ENCODE data around the gene LRRK2.
"Not testable (repeated sequence)": the region's sequence is repeated elsewhere in the genome, so short reads cannot be mapped to it uniquely, and the experiment has no call there.

The LRRK2 gene

GRCh38 chr12:40229690-40230651 lies 5.2 kb downstream of the LRRK2 start:
- Histone ChIP-seq H3K27ac (ENCODE audit: low read length) (no peak overlapping the region), H3K36me3 (ENCODE audit: control insufficient read depth in 2 of 2, insufficient read depth in 2 of 2, low read length in 2 of 2) (peaks cover 3% of the 10 kb centered on the region in 2 donors), H3K4me3 (ENCODE audit: low read length in 2 of 2) (no peak overlapping the region), H3K27me3 (ENCODE audit: control insufficient read depth in 1 of 2, insufficient read depth in 2 of 2, low read length in 2 of 2) (no peaks in the 10 kb centered on the region), H3K4me1 (ENCODE audit: control insufficient read depth, insufficient read depth, low read length) (no peaks in the 10 kb centered on the region), H3K9me3 (ENCODE audit: control insufficient read depth in 2 of 2, low read length in 2 of 2) (no peaks in the 10 kb centered on the region), H3K9ac (ENCODE audit: low read length in 2 of 2) (no peak overlapping the region)

- H3K4me3 ChIP-seq (ENCODE audit: low read length in 2 of 2) = no peak overlapping the region
- H3K9me3 ChIP-seq (ENCODE audit: control insufficient read depth in 2 of 2, low read length in 2 of 2) = no peaks in the 10 kb centered on the region
- H3K27me3 ChIP-seq (ENCODE audit: control insufficient read depth in 1 of 2, insufficient read depth in 2 of 2, low read length in 2 of 2) = no peaks in the 10 kb centered on the region
- no peak overlapping the region for H3K9ac ChIP-seq (ENCODE audit: low read length in 2 of 2)
- peaks cover 3 to 9% of the 10 kb centered on the region in 2 donors for H3K36me3 ChIP-seq (ENCODE audit: control insufficient read depth in 2 of 2, insufficient read depth in 2 of 2, low read length in 2 of 2)
- no peak overlapping the region for H3K27ac ChIP-seq (ENCODE audit: low read length)
- no peaks in the 10 kb centered on the region for H3K4me1 ChIP-seq (ENCODE audit: control insufficient read depth, insufficient read depth, low read length)
Measured at GRCh38 chr12:40232602-40233001, 7.8 kb downstream of the LRRK2 start.

GRCh38 chr12:40233741-40234367 lies 9.1 kb downstream of the LRRK2 start:
- no peak overlapping the region for H3K27ac ChIP-seq (ENCODE audit: low read length)
- no peak overlapping the region for H3K4me3 ChIP-seq (ENCODE audit: low read length in 2 of 2)
- H3K9ac ChIP-seq (ENCODE audit: low read length in 2 of 2) = no peak overlapping the region
- H3K27me3 ChIP-seq (ENCODE audit: control insufficient read depth in 1 of 2, insufficient read depth in 2 of 2, low read length in 2 of 2) = no peaks in the 10 kb centered on the region
- H3K36me3 ChIP-seq (ENCODE audit: control insufficient read depth in 2 of 2, insufficient read depth in 2 of 2, low read length in 2 of 2) = peaks cover 3 to 9% of the 10 kb centered on the region in 2 donors
- no peaks in the 10 kb centered on the region for H3K9me3 ChIP-seq (ENCODE audit: control insufficient read depth in 2 of 2, low read length in 2 of 2)
- no peaks in the 10 kb centered on the region for H3K4me1 ChIP-seq (ENCODE audit: control insufficient read depth, insufficient read depth, low read length)

GRCh38 chr12:40236357-40236850 lies 11.6 kb downstream of the LRRK2 start:
- Histone ChIP-seq H3K27ac (ENCODE audit: low read length) (no peak overlapping the region), H3K9ac (ENCODE audit: low read length in 2 of 2) (no peak overlapping the region), H3K4me3 (ENCODE audit: low read length in 2 of 2) (no peak overlapping the region), H3K27me3 (ENCODE audit: control insufficient read depth in 1 of 2, insufficient read depth in 2 of 2, low read length in 2 of 2) (no peaks in the 10 kb centered on the region), H3K36me3 (ENCODE audit: control insufficient read depth in 2 of 2, insufficient read depth in 2 of 2, low read length in 2 of 2) (peaks cover 3 to 13% of the 10 kb centered on the region in 2 donors), H3K9me3 (ENCODE audit: control insufficient read depth in 2 of 2, low read length in 2 of 2) (no peaks in the 10 kb centered on the region), H3K4me1 (ENCODE audit: control insufficient read depth, insufficient read depth, low read length) (no peaks in the 10 kb centered on the region)

GRCh38 chr12:40238266-40238902 lies 13.6 kb downstream of the LRRK2 start:
- H3K9ac ChIP-seq (ENCODE audit: low read length in 2 of 2) = no peak overlapping the region
- H3K9me3 ChIP-seq (ENCODE audit: control insufficient read depth in 2 of 2, low read length in 2 of 2) = no peaks in the 10 kb centered on the region
- no peak overlapping the region for H3K4me3 ChIP-seq (ENCODE audit: low read length in 2 of 2)
- no peaks in the 10 kb centered on the region for H3K4me1 ChIP-seq (ENCODE audit: control insufficient read depth, insufficient read depth, low read length)
- no peaks in the 10 kb centered on the region for H3K27me3 ChIP-seq (ENCODE audit: control insufficient read depth in 1 of 2, insufficient read depth in 2 of 2, low read length in 2 of 2)
- no peak overlapping the region for H3K27ac ChIP-seq (ENCODE audit: low read length)
- H3K36me3 ChIP-seq (ENCODE audit: control insufficient read depth in 2 of 2, insufficient read depth in 2 of 2, low read length in 2 of 2) = peaks cover 0 to 9% of the 10 kb centered on the region in 2 donors

- no peak overlapping the region for H3K4me3 ChIP-seq (ENCODE audit: low read length in 2 of 2)
- no peak overlapping the region for H3K27ac ChIP-seq (ENCODE audit: low read length)
- H3K9ac ChIP-seq (ENCODE audit: low read length in 2 of 2) = no peak overlapping the region
- H3K36me3 ChIP-seq (ENCODE audit: control insufficient read depth in 2 of 2, insufficient read depth in 2 of 2, low read length in 2 of 2) = peaks cover 0 to 9% of the 10 kb centered on the region in 2 donors
- no peaks in the 10 kb centered on the region for H3K4me1 ChIP-seq (ENCODE audit: control insufficient read depth, insufficient read depth, low read length)
- H3K9me3 ChIP-seq (ENCODE audit: control insufficient read depth in 2 of 2, low read length in 2 of 2) = no peaks in the 10 kb centered on the region
- H3K27me3 ChIP-seq (ENCODE audit: control insufficient read depth in 1 of 2, insufficient read depth in 2 of 2, low read length in 2 of 2) = no peaks in the 10 kb centered on the region
Measured at GRCh38 chr12:40238979-40239378, 14.2 kb downstream of the LRRK2 start.

GRCh38 chr12:40240779-40241178 lies 16.0 kb downstream of the LRRK2 start:
- Histone ChIP-seq H3K4me1 (ENCODE audit: control insufficient read depth, insufficient read depth, low read length) (no peaks in the 10 kb centered on the region), H3K27ac (ENCODE audit: low read length) (no peak overlapping the region), H3K36me3 (ENCODE audit: control insufficient read depth in 2 of 2, insufficient read depth in 2 of 2, low read length in 2 of 2) (peaks cover 0 to 9% of the 10 kb centered on the region in 2 donors), H3K27me3 (ENCODE audit: control insufficient read depth in 1 of 2, insufficient read depth in 2 of 2, low read length in 2 of 2) (no peaks in the 10 kb centered on the region), H3K4me3 (ENCODE audit: low read length in 2 of 2) (no peak overlapping the region), H3K9ac (ENCODE audit: low read length in 2 of 2) (no peak overlapping the region), H3K9me3 (ENCODE audit: control insufficient read depth in 2 of 2, low read length in 2 of 2) (no peaks in the 10 kb centered on the region)

GRCh38 chr12:40241741-40242140 lies 16.9 kb downstream of the LRRK2 start:
- Histone ChIP-seq H3K4me1 (ENCODE audit: control insufficient read depth, insufficient read depth, low read length) (no peaks in the 10 kb centered on the region), H3K9ac (ENCODE audit: low read length in 2 of 2) (no peak overlapping the region), H3K9me3 (ENCODE audit: control insufficient read depth in 2 of 2, low read length in 2 of 2) (no peaks in the 10 kb centered on the region), H3K27ac (ENCODE audit: low read length) (no peak overlapping the region), H3K4me3 (ENCODE audit: low read length in 2 of 2) (no peak overlapping the region), H3K36me3 (ENCODE audit: control insufficient read depth in 2 of 2, insufficient read depth in 2 of 2, low read length in 2 of 2) (peaks cover 3 to 4% of the 10 kb centered on the region in 2 donors), H3K27me3 (ENCODE audit: control insufficient read depth in 1 of 2, insufficient read depth in 2 of 2, low read length in 2 of 2) (no peaks in the 10 kb centered on the region)

- not testable (repeated sequence) for H3K4me3 ChIP-seq (ENCODE audit: low read length in 2 of 2); H3K4me1 ChIP-seq (ENCODE audit: control insufficient read depth, insufficient read depth, low read length); H3K36me3 ChIP-seq (ENCODE audit: control insufficient read depth in 2 of 2, insufficient read depth in 2 of 2, low read length in 2 of 2); H3K9me3 ChIP-seq (ENCODE audit: control insufficient read depth in 2 of 2, low read length in 2 of 2); H3K27me3 ChIP-seq (ENCODE audit: control insufficient read depth in 1 of 2, insufficient read depth in 2 of 2, low read length in 2 of 2); H3K27ac ChIP-seq (ENCODE audit: low read length); H3K9ac ChIP-seq (ENCODE audit: low read length in 2 of 2)
Measured at GRCh38 chr12:40244526-40245156, 19.8 kb downstream of the LRRK2 start.

GRCh38 chr12:40248034-40248433 lies 23.2 kb downstream of the LRRK2 start:
- Histone ChIP-seq H3K27ac (ENCODE audit: low read length) (no peak overlapping the region), H3K9ac (ENCODE audit: low read length in 2 of 2) (no peak overlapping the region), H3K36me3 (ENCODE audit: control insufficient read depth in 2 of 2, insufficient read depth in 2 of 2, low read length in 2 of 2) (peaks cover 5 to 10% of the 10 kb centered on the region in 2 donors), H3K9me3 (ENCODE audit: control insufficient read depth in 2 of 2, low read length in 2 of 2) (no peaks in the 10 kb centered on the region), H3K27me3 (ENCODE audit: control insufficient read depth in 1 of 2, insufficient read depth in 2 of 2, low read length in 2 of 2) (no peaks in the 10 kb centered on the region), H3K4me3 (ENCODE audit: low read length in 2 of 2) (no peak overlapping the region), H3K4me1 (ENCODE audit: control insufficient read depth, insufficient read depth, low read length) (no peaks in the 10 kb centered on the region)
